Stimulated activated CD4-positive, alpha-beta T cell treated with anti-CD3 and anti-CD28 coated beads, Interleukin-1b, Interleukin-23, amount 100 ng/mL, for 48 hours (primary cell): ENCODE measurements around the gene DIP2B.
A peak's percentile ranks its signal among the peaks of the same experiment; 100 is the strongest.

Experiments used
- DNase-seq: peaks from one replicate; pipeline ENCODE4 v3.0.0-alpha.2; 2020

Gene DIP2B

DNA sequence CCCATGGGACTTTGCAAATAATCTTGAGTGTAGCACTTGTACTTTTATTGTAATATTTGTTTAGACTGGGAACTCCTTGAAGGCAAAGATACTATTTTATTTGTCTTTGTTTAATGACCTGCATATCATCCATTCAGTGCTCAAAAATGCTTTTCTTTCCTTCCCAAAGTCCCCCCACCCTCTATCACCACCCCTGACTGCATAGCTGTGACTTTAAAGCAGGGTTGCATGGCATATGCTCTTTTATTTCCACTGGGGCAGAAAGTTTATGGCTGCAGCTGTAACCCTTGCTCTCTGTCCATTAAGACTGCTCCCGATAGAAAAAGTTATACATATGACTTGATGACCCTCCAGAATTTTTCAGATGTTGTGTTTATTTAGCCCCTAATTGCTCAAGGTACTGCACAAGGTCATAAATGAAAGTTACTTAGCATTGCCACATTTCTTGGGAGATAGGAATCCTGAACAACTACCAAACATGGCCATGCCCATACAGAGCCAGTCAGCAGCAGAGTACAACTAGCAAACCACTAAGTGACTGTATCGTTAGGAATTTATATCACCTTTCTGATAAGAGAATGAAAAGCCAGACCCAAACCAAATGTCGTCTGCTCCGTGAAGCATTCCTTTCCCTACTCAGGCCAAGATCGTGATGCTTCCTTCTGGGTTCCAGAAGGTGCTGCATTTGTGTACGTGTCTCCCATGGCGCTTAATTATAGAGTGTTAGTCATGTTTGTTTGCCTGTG is 114.3 kb downstream of the DIP2B start:
- DNase-seq = no peak

DNA sequence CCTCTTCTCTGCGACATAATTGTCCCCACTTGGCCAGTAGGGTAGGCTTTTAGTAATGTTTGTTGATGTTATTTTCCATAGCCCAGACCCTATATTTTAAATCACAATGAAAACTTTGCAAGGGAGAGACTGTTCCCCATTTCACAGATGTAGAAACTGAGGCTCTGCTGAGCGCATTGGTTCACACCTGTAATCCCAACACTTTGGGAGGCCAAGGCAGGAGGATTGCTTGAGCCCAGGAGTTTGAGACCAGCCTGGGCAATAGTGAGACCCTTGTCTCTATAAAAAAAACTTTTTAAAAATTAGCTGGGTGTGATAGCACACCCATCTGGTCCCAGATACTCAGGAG is 114.8 kb downstream of the DIP2B start:
- DNase-seq = no peak

DNA sequence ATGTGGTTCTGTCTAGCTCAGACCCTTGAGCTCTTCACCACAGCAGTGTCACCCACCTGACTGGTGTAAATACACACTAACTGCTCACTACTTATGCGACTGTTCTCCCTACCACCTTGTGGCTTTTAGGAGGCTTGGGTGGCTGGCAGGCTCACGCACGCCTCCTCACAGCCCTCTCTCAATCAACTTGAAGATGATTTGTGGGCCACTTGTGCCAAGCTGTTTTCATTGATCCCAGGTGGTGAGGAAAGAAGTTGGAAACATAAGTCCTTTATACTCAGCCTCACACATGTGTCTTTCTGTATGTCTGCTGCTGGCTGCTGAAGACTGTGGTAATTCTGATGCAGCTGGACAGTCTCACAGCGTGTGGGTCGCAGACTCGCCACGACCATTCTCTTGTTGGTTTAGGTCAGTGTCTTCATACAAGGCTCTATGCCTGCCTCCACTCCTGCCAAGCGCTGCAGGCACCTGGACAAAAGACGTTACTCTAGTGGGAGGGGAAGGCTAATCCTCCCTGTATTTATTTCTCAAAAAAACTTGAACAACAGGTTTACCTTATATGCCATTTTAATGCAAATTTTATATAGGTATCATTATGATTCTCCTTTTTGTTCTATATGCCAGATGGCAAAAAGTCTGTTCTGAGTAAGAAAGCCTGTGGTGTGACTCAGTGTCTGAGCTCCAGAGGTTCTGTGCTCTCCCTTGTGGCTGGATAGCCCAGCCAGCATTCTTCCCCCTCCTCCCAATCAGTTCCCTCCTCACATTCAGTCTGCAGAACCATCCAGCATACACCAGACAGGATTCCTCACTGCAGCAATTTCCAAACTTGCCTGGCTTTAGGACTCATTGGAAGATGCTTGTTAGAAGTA is 115.6 kb downstream of the DIP2B start:
- DNase-seq = peak; percentile 54

DNA sequence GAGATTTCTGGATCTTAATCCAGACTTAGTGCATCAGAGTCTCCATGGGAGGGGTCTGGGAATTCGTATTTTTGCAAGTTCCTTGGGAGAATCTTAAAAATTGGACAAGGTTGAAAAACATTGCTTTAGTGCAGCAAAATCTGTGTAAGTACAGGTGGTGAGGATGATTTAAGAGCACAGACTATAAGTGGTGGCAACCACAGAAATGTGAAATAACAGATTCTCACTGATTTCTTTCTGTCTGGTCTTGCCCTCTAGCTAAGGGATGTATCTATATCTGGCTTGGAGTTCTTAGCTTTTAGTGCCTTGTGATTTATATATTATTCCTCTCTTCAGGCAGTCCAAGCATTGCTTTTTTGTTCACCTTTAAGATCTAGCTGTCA is 116.2 kb downstream of the DIP2B start:
- no peak for DNase-seq

DNA sequence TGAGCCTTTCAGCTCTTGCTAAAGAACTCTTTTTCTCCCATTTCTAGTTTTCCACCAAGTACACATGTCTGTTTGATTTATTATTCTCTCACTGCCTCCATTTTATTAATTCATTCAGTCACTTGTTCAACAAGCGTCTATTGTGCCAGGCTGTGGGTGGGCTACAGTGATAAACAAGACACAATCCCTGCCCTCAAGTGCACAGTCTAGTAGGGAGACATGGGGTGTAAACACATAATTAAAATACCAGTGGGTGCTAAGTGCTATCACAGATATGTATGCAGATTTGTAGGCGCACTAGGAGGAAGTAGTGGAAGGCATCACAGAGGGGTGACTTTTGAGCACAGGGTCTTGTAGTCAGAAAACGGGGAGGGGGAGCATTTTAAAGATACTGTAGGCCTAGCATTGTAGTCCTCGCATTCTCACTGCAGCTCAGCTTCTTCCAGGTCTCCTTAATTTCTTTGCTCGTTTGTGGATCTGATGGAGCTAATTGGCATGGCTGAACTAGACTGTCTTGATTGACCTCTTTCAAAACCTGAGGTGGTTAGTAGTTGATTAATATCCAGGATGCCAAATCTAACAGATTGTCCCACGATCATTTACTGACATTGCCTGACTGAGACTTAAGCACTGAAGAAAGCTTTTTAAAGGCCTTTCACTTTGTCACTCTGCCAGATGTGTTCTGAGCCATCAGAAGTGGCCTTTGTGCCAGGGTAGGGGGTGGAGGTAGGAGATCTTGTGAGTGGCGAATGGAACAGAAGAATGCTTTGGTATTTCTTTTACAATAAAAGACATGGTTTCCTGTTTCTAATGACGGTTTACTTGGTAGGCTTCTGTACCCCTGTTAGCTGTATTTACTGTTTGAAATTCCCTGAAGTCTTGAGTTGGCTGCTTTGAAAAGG is 116.9 kb downstream of the DIP2B start:
- no peak for DNase-seq

DNA sequence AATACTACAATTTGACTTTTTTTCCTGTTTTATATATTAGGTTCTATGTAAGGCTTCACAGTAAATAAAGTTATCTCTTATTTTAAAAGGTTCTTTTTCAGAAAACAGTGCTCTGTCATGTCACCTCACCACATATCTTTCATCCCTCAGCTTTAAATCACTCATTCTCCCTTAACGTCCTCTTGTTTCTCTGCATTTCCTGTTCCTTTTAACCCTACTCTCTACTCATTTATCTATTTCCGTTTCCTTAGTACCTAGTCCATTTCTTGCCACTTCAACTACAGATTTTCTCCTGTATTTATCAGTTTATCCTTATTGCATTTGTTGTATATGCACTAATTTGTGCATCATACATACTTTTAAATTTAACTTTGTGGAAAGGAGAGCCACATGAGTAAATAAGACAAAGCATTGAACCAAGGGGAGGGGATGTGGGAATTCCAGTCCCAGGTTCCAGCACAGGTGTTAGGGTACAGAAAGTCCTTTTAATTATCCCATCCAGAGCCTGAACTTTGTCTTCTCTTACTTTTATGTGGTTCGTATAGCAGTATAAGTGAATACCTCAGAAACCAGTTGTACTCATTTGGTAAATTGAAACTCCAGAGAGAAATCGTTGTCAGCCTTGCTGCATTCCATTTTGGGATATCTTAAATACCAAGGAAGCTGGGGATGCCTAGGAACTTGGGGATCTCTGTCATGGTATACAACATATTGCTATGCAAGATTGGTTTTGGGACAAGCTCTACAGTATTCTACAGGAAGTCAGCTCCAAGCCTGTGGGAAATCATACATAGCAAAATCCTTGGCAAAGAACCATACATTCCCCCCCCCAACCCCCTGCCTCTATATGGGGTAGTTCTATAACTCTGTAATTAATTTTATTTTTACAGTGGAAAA is 120.5 kb downstream of the DIP2B start:
- no peak for DNase-seq

- no peak for DNase-seq
Observed at GRCh38 chr12:50626026-50626425, 121.2 kb downstream of the DIP2B start.

DNA sequence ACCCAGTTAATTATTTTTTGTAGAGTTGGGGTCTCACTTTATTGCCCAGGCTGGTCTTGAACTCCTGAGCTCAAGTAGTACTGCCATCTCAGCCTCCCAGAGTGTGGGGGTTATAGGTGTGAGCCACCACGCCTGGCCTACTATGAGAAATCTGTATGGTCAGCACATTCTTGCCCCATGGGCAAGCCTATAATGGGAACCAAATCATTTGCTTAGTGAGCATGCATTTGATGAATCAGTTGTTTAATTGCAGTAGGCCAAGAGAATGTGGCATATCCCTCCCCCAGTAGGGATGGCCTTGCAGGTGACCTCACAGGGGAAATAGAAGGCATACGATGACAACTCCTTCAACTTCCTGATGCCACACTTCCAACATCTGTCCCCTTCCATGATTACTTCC is 122.7 kb downstream of the DIP2B start:
- DNase-seq = no peak

DNA sequence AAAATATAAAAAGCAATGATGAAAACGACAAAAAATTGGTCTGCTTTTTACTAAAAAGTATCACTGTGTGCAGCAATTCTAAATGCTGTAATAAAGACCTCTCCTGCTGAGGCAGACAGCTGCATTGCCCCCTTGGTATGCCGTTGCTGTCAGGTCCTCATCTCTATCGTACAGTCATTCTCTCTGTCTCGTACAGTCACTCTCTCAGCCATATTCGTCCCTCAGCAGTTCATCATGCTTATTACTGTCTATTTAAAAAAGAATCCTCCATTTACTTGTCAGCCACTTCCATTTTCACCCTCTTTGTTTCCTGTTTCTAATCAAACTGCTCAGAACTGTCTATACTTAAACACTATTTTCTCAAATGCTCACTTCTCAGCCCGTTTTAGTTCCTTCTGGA is 123.6 kb downstream of the DIP2B start:
- no peak for DNase-seq

- no peak for DNase-seq
Observed at GRCh38 chr12:50633955-50634354, 129.2 kb downstream of the DIP2B start.

DNA sequence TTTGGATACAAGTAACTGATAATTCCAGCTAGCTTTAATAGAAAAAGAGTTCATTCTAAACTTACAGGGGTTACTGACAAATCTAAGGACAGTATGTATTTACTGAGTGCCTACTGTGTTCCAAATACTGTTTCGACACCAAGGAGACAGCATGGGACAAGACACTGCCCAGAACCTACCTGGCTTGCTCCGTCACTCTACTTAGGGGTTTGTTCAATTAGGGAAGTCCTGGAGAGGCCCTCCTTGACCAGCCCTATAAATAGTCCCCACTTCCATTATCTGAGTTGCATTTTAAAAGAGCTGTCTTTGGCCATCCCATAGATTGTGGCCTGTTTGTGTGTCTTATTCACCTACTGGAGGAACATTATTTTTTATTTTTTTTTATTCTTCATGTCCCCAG is 129.6 kb downstream of the DIP2B start:
- no peak for DNase-seq

DNA sequence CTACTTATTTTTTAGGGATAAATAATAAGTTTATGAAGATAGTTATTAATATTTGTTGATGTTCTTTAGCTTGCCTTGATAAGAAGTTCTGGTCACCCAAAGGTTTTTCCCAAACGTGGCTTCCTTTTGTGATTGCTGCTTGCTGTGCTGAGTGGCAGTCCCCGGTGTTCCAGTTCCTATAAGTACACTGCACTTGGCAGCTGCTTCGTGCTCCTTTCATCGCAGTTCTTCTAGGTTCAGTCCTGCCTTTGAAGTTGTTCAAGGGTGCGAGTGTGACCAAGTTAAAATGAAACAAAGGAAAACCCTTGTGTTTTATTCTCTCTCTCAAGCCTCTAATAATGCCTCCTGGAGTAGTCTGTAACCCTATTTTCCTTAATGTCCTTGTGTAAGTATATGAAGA is 130.6 kb downstream of the DIP2B start:
- no peak for DNase-seq

DNA sequence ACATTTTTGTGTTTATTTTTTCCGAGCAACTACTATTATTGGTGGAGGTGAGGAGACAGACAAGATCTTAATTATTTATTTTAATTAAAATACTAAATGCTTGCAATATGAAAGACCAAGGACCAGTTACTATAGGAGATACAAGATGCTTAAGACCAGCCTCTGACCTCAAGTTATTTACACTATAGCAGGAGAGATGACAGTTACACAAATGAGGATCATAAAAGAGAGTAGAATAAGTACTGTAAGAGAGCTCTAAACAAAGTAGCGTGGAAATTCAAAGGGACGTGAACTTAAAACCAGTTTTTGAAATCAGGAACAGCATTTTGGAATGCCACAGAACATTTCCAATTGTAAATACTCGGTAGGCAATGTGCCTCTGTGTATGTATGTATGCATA is 131.1 kb downstream of the DIP2B start:
- DNase-seq = no peak

GRCh38 chr12:50636505-50636904 is 131.7 kb downstream of the DIP2B start:
- no peak for DNase-seq

- no peak for DNase-seq
Observed at GRCh38 chr12:50637870-50638481, 133.2 kb downstream of the DIP2B start.

- DNase-seq = no peak
Observed at GRCh38 chr12:50638482-50638880, 133.7 kb downstream of the DIP2B start.

DNA sequence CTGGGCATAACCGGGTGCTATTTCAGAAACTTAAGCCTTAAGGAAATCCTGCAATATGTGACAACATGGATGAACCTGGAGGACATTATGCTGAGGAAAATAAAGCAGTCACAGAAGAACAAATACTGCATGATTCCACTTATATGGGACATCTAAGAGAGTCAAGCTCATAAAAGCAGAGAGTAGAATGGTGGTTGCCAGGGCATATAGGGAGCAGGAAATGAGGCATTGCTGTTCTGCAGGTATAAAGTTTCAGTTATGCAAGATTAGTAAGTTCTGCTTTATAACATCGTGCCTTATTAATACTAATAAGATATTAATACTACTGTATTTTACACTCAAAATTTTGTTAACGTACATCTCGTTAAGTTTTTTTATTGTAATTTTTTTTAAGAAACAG is 134.9 kb downstream of the DIP2B start:
- no peak for DNase-seq

DNA sequence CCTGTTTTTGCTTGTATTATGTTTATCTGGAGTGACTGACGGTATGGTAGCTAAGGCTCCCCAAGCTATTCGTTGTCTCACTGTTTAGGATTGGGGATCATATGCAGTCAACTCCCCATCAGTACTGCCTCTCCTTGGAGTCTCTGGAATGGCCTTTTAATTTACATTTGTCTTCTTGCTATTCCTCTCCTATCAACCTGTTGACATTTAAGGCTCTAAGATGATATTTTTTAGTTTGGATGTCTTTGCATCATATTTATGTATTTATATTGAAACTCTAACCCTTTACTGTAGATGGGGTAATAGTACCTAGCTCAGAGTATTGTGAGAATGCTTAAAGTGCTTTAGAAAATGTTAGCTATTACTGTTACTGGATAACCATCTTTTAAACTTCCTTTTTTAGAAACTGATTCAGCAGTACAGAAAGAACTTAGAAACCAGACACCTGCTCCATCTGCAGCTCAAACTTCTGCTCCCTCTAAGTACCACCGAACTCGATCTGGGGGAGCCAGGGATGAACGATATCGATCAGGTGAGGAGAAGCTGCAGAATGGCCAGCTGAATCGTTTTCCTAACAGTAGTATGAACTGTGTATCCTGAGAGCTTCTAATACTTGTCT is 135.6 kb downstream of the DIP2B start:
- no peak for DNase-seq

GRCh38 chr12:50641566-50641965 is 136.8 kb downstream of the DIP2B start:
- DNase-seq = no peak

DNA sequence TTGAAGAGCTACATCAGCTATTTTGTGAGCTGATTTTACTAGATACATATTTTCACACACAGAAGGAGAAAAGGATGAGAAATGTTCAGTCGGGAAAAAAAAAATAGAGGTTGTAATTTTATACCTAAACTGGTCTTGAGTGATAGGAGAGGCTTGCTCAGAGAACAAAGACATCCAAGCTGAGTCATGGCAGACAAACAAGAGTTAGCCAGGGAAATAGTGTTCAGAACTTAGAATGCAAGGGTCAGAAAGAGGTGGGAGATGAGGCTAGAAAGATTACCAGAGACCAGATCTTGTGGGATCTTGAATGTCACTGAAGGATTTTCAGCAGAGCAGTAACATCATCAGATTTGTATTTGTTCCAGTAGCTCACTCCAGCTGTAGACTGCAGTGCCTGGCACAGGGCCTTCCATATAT is 137.3 kb downstream of the DIP2B start:
- DNase-seq = no peak

DNA sequence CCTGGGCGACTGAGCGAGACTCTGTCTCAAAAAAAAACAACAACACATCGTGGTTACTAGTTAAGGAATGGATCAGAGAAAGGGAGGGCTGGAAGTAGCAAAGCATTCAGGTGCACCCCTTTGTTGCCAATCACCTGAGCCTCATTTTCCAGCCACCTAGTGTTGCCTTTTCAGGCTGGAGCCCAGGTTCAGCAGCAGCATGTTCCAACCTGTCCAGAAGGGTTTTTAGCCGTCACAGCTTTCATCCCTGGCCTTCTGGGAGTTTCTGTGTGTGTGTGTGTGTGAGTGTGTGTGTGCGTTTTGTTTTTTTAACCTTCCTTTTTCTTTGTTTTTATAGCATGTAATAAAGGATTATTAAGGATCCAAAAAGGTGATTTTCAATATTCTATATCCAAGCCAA is 138.0 kb downstream of the DIP2B start:
- DNase-seq = no peak
